NCI-H2196 treated with DMSO at 0.1 percent for 48 hours (cell line): ENCODE measurements around the gene RPL22.
A peak's percentile ranks its signal among the peaks of the same experiment; 100 is the strongest.

Experiments
- DNase-seq: peaks from one replicate; lab custom pipeline; 2025; ENCODE audit not compliant: unreplicated experiment; lab: John Stamatoyannopoulos, UW

RPL22 gene

DNA sequence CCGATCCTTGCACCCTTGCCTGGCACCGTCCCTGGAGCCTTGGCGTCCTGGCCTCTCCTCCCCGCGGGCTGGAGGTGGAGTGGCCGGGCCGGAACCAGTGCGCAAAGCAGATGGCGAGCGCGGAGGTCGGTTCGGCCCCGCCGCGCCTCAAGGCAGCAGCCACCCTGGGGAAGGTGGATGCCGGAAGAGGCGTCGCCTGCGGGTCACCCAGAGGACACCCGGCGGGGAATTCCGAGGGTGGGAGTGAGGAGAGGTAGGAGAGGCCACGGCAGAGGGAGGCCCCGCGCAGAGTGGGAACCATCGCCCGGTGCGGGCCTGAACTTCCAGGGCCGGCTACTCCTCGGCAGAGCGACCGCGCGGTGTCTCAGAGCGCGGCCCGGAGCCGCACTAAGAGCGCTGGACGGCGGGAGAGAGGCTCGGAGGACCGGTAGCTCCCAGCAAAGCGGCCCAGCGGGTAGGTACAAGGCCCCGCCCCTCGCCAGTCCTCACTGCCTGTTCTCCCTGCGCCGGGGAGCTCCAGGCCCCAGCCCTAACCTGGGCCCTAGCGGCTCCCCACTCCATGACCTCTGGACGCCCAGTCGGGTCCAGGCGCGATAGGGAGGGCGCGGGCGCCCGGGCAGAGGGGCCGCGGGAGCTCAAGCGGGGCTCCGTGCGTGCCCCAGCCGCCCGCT is 6.6 kb upstream of the RPL22 start, which contains the start of gene RNF207:
Gene RNF207 (plus strand): TSS at position 271 of the 671 bp plus-strand sequence. CDS start 417 bp downstream, outside the sequence.
- no peak for DNase-seq

DNA sequence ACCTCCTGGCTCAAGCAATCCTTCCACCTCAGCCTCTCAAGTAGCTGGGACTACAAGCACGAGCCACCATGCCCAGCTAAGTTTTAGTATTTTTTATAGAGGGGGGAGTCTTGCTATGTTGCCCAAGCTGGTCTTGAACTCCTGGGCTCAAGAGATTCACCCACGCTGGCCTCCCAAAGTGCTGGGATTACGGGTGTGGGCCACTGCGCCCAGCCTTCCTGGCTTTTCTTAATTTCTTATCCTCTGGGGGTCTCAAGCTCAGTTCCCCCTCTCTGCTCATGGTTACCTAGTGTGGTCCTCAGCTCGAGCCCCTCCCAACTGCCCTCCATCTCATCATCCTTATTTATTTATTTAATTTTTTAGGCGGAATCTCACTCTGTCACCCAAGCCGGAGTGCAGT is 2.9 kb upstream of the RPL22 start:
- no peak for DNase-seq

DNA sequence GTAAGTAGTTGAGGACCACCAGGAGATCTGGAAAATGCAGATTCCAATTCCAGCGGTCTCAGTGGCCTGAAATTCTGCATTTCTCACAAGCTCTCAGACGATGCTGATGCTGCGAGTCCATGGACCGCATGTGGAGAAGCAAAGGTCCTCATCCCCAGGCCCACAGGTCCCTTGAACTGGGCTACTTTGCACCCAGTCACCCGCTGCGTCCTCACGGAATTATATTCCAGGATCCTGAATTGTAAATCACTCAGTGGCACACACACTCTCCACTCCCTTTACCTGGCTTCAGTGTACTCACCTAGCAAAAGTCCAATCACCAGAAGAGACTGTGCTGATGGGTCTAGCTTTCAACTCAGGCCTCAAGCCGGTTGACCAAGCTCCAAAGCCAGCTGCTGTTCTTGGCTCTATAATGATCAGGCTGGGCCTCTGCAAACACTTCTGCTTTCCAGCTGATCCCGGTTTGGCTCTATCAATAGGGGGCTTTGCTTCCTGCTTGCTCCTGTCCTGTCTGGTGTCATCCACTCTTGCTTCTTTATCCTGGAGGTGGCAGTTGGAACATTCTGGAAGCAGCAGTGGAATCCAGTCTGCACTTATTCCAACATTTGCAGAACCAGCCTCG is 904 bp upstream of the RPL22 start:
- DNase-seq = no peak

DNA sequence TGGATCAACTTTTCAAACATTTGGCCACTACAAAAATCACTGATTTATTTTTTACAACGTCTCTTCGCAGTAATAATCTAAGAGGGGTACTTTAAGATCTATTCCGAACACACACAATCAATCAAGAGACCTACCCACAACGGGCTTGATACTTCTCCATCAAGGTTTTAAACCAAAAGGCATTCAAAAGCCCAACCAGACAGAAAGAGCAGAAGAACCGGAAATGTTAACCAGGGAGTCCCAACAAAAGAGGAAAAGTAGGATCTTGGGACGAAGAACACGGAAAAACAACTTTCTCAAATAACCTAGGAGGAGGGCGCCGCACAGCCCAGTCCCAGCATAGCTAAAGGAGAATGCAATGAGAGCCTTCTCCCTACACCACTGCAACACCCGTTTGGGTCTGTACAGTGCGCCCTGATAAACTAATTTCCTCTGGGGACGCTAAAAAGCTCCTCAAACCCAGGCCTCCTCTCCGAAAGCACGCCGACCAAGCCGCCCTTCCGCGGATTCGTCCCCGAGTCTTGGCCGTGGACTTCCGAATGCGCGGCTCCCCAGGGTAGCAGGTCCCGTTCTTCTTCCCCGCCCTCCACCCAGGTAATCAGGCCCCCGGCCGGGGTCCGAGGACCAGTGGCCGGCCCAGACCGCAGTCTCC is 623 bp downstream of the RPL22 start:
- DNase-seq = no peak

DNA sequence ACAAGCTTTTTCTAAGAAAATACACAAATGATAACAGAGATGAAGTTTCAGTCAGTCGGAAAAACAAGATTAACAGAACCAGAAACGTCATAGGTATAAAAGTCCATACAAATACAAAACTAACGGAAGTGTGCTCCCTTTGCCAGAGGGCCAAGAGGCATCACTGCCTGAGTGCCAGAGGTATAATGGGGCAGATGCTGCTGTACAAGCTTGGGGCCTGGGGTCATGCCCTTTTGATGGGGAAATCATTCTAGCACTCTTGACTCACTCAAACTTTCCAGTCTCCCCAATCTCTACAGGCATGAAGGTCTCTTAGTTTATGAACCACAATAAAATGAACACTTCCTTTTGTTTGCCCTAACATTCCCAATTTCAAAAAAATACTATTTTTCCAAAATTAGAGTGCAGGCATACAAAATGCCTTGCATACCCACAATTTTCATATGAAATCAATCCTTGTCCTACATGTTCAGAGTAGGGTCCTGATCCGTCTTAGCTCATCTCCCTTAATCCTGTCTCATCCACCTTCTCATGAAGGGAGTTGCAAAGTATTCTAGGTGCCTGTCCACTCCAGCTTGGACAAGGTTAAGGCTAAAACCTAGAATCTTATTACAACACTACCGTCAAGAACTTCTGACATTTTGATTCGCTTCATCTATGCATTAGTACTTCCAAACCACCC is 1.5 kb downstream of the RPL22 start:
- no peak for DNase-seq

DNA sequence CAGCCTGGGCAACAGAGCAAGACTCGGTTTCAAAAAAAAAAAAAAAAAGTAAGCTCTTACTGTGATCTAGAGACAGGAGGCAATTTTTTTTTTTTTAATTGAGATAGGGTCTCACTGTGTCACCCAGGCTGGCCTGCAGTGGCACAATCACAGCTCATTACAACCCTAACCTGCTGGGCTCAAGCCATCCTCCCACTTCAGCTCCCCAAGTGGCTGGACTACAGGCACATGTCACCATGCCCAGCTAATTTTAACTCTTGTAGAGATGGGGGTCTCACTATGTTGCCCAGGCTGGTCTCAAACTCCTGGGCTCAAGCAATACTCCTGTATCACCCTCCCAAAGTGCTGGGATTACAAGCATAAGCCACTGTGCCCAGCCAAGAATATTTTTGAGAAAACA is 7.4 kb downstream of the RPL22 start:
- no peak for DNase-seq

DNA sequence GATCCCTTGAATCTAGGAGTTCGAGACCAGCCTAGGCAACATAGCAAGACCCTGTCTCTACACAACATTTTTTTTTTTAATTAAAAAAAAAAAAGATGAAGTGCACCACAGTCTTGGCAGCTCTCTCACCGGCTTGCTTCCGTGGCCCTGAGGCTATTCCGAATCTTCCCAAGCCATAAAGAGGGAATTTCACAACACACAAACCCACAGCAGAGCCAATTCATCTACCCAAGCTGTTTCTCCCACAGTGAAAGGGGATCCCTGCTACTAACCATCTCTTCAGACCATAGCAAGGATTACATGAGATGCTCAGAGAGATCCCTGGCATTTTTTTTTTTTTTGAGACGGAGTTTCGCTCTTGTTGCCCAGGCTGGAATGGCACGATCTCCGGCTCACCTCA is 10.9 kb downstream of the RPL22 start:
- no peak for DNase-seq

DNA sequence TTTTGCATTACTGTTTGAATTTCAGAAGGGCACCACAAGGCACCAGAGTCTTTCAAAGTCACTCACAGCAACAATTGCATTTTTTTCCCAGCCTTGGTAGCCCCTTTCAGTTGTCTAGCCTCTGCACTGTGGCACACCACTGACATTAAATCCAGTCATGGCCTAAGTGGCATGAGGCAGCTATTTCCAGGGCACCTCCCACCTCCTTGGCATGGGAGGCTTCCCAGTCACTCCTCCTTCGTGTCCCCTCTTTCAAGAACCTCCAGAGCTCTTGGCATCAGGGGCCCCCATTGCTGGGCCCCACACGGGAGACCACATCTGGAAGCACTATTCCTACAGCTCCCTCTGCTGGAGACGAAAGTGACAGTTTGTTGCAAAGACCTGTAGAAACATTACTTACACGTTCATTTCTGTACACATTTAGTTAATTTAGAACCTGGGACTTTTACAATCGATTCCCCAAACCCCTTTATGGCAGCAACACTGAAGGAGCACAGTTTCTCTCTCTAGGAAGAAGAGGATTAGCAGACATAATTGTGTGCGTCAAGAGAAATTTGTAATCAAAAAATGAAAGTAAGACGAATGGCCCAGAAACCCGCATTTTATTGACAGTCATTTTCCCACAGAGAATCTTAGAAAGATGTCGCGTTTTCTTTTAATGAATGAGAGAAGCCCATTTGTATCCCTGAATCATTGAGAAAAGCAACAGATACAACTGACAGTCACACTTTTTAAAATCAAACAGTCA is 13.6 kb downstream of the RPL22 start:
- DNase-seq = no peak

DNA sequence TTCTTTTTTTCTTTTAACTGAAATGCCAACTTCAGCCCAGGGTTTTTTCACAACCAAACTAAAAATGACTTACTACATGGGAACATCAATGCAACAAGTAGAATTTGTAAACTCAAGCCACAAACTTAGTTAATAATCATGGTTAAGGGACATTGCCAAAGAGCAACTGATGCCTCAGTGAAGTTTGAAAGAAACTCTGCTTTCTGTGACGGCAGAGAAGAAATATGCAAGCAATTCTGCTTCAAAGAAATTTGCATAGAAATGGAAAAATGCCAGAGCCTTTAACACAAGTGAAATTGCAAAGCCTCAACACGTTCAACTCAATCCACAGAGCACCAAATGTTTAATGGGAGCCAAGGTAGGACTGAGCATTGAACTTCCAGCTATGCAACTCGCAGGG is 14.2 kb downstream of the RPL22 start:
- DNase-seq = no peak

DNA sequence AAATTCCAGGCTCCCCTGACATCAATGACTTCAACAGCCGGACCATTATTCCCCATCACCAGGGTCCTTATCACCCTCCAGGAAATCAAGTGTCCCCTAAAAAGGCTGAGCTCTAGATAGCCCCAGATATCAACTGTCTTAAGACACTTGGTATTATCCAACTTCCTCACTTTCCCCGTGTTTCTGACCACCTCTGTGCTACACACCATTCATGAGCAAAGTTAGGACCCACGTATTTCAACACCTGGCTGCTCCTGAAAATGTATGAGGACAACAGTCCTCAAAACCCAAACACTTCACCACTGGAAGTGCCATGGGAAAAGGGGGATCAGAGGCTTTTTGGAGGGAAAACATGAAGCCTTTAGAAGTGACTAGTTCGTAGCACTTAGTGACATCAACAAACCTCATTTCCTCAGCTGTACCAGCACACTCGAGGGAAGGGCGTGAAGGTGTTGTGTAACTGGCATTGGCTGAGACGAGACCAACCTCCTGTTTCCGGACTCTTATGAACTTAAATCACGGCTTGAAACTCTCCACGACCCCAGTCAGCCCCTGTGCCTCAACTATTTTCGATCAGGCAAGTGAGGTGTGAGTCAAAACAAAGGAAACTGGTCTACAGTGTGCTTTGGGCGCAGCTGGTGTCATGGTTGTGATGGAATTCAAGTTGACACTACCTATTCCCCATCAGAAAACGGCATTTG is 15.2 kb downstream of the RPL22 start:
- no peak for DNase-seq

DNA sequence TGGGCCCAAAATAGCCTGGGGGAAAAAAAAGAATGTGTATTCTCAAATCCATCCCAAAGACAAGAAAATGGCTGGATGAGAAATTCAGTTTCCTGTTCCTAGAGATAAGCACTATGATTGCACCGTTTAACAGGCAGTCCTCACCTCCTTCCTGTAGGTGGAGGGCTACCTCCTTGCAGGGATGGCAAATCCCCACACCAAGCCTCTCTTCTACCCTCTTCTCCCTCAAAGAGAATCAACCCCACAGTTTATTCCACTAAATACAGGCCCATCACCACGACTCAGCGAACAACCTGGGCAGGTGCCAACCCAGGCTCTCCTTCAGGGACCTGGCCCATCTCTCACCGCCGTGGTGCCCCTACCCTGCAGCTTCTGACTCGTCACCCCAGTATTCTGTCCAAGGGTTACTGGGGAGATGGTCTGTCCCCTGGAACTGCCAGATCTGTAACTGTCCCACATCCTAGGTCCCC is 15.8 kb downstream of the RPL22 start:
- no peak for DNase-seq

DNA sequence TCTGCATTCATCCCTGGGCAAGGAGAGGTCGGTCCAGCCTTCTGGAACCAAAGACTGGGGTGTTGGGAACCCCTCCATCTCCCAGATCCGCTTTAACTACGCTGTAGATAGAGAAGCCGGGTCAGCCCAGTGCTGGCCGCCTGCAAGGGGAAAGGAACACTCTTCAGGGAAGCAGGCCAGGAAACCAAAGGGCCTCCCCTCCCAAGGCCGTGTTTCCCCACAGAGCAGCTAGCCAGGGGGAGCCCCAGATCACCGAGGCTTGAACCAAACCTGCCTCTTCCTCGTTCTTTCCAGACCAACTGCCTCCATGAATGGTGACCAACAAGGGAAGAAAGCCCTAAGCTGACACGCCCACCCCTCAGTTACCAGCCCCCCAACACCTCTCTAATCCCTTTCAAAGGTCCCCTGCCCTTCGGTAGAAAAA is 18.0 kb downstream of the RPL22 start:
- no peak for DNase-seq

DNA sequence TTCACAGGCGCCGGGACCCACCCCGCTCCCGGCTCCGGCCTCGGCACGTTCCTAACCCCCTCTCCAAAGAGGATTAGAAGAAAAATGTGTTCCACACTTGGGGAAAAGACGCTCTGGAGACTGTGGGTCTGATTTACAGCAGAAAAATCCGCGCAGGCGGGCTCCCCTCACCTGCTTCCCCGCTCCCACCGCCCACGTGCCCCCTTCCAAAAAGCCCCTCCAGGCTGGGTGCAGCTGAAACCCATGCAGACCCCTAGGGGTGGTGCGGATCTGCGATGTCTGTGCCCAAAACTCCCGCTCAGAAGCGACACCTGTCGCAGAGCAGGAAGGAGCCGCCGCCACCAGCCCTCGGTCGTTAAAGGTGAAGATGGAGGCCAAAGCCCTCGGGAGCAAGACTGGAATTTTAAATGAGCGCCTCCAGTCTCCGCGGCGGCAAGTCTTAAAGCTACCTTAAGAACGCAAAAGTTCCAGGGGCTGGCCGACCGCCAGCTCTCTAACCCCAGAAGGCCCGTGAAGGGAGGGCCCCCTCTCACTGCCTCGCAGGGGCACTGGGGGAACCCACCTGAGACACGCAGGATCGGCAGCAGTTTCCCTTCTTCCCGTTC is 18.6 kb downstream of the RPL22 start:
- no peak for DNase-seq

DNA sequence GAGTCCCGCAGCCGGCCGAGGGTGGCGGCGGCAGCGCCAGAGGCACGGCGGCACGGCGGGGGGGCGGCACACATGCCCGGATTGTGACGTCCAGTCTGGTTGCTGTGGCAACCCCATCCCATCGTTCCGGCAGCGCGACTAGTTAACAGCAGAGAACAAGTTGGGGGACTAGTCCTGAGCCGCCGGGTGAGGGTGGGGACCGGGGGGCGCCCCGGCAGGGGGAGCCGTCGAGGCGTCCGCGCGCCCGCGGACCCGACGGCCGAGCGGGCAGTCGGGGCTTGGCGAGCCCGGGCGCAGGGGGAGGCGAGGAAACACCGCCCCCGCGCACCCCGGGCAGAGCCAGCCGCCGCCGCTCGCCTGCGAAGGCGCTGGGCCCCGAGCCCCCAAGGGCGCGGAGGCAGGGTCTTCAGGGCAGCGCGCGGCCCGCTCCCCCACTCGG is 19.1 kb downstream of the RPL22 start, which contains the start of gene CHD5:
Gene CHD5 (minus strand): TSS at position 54 of the 439 bp plus-strand sequence. CDS start 298 bp downstream, outside the sequence.
- peak; percentile 58 for DNase-seq

DNA sequence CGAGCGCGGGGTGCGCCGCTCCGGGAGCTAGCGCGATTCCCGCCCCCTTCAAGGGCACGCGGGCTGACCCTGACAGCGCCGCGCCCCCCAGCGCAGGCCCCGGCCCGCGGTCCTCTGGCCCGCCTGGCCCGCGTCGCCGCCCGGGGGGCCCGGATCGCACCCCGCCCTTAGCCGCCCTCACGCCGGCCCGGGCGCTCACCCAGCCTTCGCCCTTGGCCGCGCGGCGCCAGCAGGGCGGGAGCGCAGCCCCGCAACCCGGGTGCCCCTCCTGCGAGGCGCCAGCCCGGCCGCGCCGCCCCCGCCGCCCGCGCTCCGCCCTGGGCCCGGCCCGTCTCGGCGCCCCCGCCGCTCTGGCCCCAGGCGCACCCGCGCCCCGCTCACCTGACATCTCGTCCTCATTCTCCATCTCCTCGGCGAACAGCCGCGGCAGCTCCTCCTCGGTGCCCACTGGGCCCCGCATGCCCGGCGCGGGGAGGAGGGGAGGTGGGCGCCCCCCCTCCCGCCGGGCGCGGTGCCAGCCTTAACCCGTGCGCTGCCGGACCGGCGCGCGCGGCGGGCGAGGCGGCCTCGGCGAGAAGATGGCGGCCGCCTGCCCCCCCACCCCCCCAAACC is 19.7 kb downstream of the RPL22 start:
- no peak for DNase-seq

DNA sequence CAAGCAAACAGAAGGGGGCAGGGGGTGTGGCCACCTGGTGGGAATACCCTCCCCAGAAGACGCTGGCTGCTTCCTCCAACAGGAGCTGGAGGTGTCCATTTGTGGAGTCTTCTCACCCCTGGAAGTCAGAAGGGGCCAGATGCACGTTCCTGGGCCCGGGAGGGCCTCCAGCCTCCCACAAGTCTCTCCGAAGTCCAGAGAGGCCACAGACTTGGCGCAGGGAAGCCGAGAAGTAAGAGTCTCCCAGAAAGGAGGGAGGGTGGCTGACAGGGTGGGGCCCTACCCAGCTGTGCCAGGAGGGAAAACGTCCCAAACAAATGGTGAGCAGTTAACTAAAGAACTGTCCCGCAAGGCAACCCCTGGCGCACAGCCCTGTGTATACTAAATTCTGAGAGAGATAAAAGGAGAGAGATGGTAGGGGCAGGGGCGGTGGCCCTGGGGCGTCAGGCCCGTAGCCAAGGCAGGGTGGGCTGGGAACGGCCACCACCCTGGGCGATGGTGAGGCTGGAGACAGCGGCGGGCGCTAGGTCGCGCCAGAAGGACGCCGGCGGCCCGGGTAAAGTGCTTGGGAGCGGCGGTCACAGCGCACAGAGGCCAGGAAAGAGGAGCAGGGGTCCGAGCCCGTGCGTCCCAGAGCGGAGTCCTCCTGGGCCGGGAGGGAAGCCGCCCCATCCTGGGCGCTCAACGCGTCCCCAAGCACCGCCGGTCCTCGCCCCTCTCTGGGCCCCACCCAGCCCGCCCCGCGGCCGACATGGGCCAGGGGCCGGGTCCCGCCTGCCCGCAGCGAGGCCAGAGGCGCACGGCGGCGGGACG is 20.4 kb downstream of the RPL22 start:
- no peak for DNase-seq

DNA sequence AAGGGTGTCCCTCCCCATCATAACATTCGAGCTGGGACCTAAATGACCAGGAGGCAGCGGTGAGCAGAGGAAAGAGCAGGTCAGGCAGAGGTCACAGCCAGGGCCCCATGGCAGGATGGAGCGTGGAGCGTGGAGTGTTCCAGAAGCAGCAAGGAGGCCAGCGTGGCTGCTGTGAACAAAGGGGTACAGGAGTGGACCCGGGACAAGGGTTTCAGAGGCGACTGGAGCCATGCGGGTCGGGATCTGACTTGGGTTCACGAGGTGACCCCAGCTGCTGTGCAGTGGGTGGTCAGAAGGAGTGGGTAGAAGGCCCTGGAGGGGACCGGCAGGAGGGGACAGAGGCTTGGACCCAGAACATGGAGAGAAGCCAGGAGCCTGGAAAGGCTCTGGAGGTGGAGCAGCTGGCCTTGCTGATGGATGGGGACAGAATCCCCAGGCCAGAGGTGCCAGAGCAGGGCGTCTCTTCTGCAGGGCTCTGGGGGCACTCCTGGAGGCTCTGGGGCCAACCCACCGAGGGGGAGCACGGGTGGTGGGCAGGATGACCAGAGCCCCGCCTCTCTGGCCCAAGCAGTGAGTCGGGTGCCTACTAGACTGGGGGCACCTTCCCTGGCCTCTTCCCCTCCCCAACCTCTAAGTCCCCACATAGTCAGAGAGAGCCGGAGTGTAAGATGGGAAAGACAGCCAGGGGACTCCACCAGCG is 21.6 kb downstream of the RPL22 start:
- no peak for DNase-seq

DNA sequence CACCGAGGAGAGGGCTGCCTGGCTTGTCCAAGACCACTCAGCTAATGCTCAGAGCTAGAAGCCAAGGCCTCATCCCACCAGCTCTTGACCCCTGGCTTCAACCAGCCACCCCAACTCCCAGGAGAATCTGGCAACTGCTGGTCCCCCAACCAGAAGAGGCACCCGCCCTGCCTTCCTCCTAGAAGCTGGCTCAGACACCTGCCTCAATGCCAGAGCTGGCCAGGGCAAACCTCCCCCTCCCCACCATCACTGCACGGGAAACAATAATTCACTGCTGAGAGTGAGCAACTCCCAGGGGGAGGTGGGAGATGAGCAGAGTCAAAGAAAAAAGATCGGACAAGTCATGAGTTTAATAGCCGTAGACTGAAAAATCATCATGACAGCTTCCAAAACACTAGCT is 22.6 kb downstream of the RPL22 start:
- no peak for DNase-seq
